Loucy (cell line): ENCODE results near the gene HEPACAM2.

Source experiments
- CTCF ChIP-seq: fragments of 200-600 bp; sonication (generic); conservative IDR thresholded peaks from 2 replicates; pipeline ENCODE4 v1.5.1; 2014; ENCODE audit warnings: mild to moderate bottlenecking, antibody characterized with exemption, low read length
- EZH2phosphoT487 ChIP-seq: fragments of 200-600 bp; IDR thresholded peaks from 2 replicates; pipeline ENCODE4 v1.6.1; 2018; ENCODE audit warnings: antibody characterized with exemption, mild to moderate bottlenecking, moderate library complexity, borderline replicate concordance

DNA sequence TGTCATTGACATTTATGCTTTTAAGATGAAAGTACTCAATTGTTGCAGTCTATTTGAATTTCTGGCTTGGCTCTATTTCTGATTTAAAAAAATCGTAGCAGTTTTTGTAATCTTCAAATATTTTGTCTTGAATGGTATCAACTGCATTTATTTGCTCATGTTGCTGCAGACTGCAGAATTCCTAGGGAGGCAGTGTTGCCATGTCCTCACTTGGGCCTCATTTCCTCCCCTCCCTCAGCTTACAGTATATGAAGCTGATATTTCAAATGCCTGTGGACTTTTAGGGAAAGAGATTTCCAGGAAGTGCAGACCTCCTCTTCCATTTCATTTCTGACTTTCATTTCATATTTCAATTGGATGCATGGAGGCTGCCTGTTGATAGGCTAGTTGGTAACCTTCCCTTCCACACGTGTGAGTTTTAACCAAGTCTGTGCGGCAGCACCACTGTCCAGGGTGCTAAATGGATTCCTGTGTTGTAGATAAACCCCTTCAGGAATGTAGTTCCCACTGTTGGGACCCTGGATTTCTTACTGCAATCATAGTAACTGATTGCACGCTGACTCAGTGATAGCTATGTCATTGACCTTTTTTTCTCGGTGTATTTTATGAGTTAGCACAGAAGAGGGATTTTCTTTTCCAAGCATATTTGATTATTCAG, 23.4 kb upstream of the HEPACAM2 start:
- TF ChIP-seq CTCF (no peak), EZH2phosphoT487 (no peak)
